ENCODE results near the gene DRAP1.
"Not testable (repeated sequence)": the region's sequence is repeated elsewhere in the genome, so short reads cannot be mapped to it uniquely, and the experiment has no call there.

The DRAP1 gene

GRCh38 chr11:65925397-65925796 lies 6.2 kb downstream of the DRAP1 start:
- in situ Hi-C loops (cut with MboI; ENCODE audit: low sequenced_read_pairs): no loop called here

- in situ Hi-C loops (cut with MboI; ENCODE audit: low sequenced_read_pairs): no loop called here
These were observed 8.7 kb downstream of the DRAP1 start for GRCh38 chr11:65927904-65928397.

GRCh38 chr11:65928667-65929066 lies 9.4 kb downstream of the DRAP1 start:
- in situ Hi-C loops (cut with MboI; ENCODE audit: low sequenced_read_pairs): no loop called here

GRCh38 chr11:65931773-65932557 lies 12.7 kb downstream of the DRAP1 start:
- in situ Hi-C loops (cut with MboI; ENCODE audit: low sequenced_read_pairs): no loop called here

GRCh38 chr11:65932558-65932919 lies 13.3 kb downstream of the DRAP1 start:
- in situ Hi-C loops (cut with MboI; ENCODE audit: low sequenced_read_pairs): no loop called here

DNA sequence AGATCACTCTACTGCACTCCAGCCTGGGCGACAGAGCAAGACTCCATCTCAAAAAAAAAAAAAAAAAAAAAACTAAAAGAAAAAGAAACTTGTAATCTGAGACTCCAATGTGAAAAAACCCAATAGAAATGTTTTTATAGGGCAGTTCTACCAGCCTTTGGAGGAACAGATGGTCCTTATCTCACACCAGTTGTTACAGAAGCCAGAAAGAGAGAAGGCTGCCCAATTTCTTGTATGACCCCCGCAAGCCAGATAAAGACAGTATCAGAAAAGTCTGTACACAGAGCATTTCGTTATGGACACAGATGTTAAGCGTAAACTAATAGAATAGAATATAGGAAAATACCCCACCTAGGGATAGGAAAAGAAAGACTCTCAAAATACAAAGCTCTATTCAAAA lies 14.8 kb downstream of the DRAP1 start:
- in situ Hi-C loops (cut with MboI; ENCODE audit: low sequenced_read_pairs): no loop called here

DNA sequence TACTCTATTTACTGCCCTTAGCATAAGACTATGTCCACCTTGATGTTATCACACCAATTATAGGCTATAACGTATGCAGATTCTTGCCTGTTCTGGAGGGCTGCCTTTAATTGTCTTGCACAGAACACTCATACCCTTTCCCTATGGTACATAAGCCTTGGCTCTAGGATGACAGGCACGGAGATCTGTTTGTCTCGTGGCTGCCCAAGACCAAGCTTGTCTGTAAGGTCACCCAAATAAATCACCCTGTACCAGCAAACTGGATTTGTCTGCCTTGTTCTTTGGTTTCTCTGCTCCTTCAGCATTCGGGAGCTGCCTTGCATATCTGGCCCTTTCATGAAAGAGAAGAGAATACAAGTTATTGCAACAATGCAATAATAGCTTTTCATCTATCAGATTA lies 18.5 kb downstream of the DRAP1 start:
- in situ Hi-C loops (cut with MboI; ENCODE audit: low sequenced_read_pairs): no loop called here

GRCh38 chr11:65941720-65942310 lies 22.6 kb downstream of the DRAP1 start:
- in situ Hi-C loops (cut with MboI; ENCODE audit: low sequenced_read_pairs): no loop called here

DNA sequence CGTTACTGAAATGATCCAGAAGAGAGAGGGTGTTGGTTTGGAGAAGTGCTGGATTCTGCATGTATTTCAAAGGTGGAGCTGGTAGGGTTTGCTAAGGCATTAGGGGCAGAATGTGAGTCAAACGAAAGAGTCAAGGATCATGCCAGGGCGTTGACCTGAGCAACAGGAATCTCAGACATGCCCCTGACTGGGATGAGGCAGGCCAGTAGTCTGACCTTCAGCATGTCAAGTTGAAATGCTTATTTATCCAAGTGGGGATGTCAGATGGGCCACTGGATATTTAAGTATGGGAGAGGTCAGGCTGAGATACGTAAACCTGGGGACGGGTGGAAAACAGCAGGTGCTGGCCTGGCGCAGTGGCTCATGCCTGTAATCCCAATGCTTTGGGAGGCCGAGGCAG lies 23.3 kb downstream of the DRAP1 start:
- in situ Hi-C loops (cut with MboI; ENCODE audit: low sequenced_read_pairs): no loop called here

- in situ Hi-C loops (cut with MboI; ENCODE audit: low sequenced_read_pairs): no loop called here
These were observed 25.0 kb downstream of the DRAP1 start for GRCh38 chr11:65944191-65944590.

DNA sequence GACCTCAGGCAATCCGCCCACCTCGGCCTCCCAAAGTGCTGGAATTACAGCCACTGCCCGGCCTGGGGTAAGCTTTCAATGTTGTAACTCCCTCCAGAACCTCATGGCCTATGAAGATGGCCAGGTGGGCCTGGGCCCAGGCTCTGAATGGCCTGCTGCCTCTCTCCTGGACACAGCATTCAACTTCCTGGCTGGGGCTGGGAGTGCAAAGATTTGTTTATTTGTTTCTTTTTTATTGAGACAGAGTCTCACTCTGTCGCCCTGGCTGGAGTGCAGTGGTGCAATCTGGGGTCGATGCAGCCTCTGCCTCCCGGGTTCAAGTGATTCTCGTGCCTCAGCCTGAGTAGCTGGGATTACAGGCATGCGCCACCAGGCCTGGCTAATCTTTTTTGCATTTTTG lies 25.5 kb downstream of the DRAP1 start:
- in situ Hi-C loops (cut with MboI; ENCODE audit: low sequenced_read_pairs): no loop called here

DNA sequence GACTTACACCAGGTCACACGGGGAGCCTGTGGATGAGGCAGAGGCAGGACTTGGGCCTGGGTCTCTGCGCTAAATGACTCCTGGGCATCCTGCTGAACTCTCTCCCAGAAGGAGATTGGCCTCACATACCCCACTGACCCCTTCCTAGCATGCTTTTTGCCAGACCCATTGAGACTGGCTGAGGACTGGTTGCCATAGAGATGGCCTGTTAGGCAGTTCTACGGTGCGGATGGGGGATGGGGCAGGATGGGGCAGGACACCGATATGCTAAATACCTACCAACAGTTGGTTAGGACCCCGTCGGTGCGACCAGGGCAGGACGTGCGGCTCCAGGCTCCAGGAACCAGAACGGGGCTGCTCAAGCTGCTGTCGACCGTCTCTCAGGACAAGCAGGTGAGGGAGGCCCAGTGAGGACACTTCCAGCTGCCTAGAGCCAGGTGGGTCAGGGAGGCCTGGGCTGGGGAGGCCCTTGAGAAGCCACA lies 26.2 kb downstream of the DRAP1 start, which contains the start of gene TSGA10IP:
TSGA10IP (plus strand) TSS at position 51 of the 482 bp plus-strand sequence; CDS start at position 247, 196 bp downstream.
- in situ Hi-C loops (cut with MboI; ENCODE audit: low sequenced_read_pairs): no loop called here

- in situ Hi-C loops (cut with MboI; ENCODE audit: low sequenced_read_pairs): no loop called here
These were observed 26.8 kb downstream of the DRAP1 start for GRCh38 chr11:65945941-65946558.

- in situ Hi-C loops (cut with MboI; ENCODE audit: low sequenced_read_pairs): no loop called here
These were observed 27.4 kb downstream of the DRAP1 start for GRCh38 chr11:65946655-65947054.

- in situ Hi-C loops (cut with MboI; ENCODE audit: low sequenced_read_pairs): no loop called here
These were observed 27.9 kb downstream of the DRAP1 start for GRCh38 chr11:65947133-65947532.

GRCh38 chr11:65947603-65948125 lies 28.4 kb downstream of the DRAP1 start:
- in situ Hi-C loops (cut with MboI; ENCODE audit: low sequenced_read_pairs): no loop called here

DNA sequence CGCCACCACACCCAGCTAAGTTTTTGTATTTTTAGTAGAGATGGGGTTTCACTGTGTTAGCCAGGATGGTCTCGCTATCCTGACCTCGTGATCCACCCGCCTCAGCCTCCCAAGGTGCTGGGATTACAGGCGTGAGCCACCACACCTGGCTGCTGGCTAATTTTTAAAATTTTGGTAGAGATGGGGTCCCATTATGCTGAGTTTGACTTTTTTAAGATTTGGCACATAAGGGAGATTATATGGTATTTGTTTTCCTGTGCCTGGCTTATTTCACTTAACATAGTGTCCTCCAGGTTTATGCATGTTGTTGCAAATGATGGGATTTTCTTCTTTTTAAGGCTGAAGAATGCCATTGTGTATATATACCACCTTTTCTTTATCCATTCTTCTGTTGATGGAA lies 31.5 kb downstream of the DRAP1 start:
- in situ Hi-C loops (cut with MboI; ENCODE audit: low sequenced_read_pairs): not testable (repeated sequence)

DNA sequence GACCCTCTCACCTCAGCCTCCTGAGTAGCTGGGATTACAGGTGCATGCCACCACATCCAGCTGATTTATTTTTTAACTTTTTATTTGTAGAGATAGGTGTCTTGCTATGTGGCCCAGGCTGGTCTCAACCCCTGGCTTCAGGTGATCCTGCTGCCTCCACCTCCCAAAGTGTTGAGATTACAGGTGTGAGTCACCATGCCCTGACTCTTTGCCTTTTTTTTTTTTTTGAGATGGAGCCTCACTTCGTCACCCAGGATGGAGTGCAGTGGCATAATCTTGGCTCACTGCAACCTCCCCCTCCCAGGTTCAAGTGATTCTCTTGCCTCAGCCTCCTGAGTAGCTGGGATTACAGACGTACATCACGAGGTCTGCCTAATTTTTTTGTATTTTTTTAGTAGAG lies 32.4 kb downstream of the DRAP1 start:
- in situ Hi-C loops (cut with MboI; ENCODE audit: low sequenced_read_pairs): not testable (repeated sequence)

- in situ Hi-C loops (cut with MboI; ENCODE audit: low sequenced_read_pairs): no loop called here
These were observed 32.9 kb downstream of the DRAP1 start for GRCh38 chr11:65952052-65952521.

- in situ Hi-C loops (cut with MboI; ENCODE audit: low sequenced_read_pairs): no loop called here
These were observed 34.2 kb downstream of the DRAP1 start for GRCh38 chr11:65953471-65953870.

DNA sequence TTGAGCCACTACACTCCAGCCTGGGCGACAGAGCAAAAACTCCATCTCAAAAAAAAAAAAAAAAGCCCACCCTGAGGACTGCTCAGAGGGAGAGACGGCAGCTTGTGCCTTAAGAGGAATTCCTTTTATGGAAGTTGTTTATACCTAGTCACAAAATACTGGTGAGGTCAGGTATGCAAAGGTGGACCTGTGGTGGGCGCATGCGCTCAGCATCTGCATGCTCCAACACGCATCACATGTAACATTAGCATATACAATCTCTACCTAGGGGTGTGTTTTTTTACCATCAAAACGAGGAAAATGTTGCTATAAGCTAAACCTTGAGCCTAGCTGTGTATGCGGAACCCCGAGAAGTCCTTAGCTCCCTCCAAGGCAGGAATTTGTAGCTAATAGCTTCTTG lies 35.5 kb downstream of the DRAP1 start:
- in situ Hi-C loops (cut with MboI; ENCODE audit: low sequenced_read_pairs): no loop called here
